Measurements from ENCODE around the gene CCDC107. TPM values are rescaled to one million over a fixed set of nuclear protein-coding genes. Genes with fewer than 3 reads are reported as not detected.

The CCDC107 gene
- total RNA-seq, 1 donor from 2014 or later = 32.5 TPM

DNA sequence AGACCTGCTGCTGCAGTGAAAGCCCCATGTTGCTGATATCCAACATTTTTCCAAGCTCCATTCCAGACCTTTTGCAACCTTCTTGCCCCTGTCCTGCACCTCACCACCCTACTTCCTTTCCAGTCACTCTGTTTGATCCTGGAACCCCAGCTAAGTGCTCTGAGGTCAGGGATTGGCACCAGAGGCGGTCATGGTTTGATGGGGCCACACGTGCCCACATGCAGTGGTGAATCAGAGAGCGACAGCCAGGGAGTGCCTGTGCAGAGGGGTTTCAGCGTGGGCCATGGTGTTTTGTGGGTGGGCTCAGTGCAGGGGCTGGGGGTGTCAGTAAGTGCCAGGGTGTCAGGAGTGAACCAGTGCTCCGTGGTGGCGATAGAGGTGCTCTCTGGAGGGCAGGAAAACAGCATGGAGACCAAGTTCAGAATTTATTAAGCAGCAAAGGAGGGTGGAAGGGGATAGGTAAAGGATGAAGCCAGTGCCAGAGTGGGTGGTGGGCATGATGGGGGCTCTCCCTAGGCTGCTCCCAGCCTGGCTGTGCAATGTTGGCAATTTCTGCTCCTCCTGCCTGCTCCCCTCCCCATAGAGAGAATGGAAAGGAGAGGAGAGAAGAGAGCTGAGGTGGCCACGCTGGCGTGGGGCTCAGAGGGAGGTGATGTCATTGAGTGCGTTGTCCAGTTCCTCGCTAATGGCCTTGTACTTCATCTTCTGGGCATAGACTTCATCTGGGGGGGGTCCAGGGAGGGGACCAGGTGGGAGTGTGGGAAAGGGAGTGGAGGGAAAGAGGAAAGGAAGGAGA lies 24.6 kb downstream of the CCDC107 start:
- Mint-ChIP-seq H3K27ac (ENCODE audit: unreplicated experiment) (peak overlapping the region; percentile 8), H3K27me3 (ENCODE audit: unreplicated experiment) (peaks cover 10% of the 10 kb centered on the region), H3K36me3 (ENCODE audit: unreplicated experiment) (no peaks in the 10 kb centered on the region), H3K4me3 (ENCODE audit: unreplicated experiment) (no peak overlapping the region), H3K9me3 (ENCODE audit: unreplicated experiment) (peaks cover 9% of the 10 kb centered on the region), H3K4me1 (ENCODE audit: low read depth, unreplicated experiment) (peaks cover 19% of the 10 kb centered on the region)
- TF ChIP-seq, protein P1, sequence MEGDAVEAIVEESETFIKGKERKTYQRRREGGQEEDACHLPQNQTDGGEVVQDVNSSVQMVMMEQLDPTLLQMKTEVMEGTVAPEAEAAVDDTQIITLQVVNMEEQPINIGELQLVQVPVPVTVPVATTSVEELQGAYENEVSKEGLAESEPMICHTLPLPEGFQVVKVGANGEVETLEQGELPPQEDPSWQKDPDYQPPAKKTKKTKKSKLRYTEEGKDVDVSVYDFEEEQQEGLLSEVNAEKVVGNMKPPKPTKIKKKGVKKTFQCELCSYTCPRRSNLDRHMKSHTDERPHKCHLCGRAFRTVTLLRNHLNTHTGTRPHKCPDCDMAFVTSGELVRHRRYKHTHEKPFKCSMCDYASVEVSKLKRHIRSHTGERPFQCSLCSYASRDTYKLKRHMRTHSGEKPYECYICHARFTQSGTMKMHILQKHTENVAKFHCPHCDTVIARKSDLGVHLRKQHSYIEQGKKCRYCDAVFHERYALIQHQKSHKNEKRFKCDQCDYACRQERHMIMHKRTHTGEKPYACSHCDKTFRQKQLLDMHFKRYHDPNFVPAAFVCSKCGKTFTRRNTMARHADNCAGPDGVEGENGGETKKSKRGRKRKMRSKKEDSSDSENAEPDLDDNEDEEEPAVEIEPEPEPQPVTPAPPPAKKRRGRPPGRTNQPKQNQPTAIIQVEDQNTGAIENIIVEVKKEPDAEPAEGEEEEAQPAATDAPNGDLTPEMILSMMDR (IDR thresholded peaks at IDR 0.05; ENCODE audit: partially characterized antibody, unreplicated experiment) = no peak
- no peak for DNase-seq

DNA sequence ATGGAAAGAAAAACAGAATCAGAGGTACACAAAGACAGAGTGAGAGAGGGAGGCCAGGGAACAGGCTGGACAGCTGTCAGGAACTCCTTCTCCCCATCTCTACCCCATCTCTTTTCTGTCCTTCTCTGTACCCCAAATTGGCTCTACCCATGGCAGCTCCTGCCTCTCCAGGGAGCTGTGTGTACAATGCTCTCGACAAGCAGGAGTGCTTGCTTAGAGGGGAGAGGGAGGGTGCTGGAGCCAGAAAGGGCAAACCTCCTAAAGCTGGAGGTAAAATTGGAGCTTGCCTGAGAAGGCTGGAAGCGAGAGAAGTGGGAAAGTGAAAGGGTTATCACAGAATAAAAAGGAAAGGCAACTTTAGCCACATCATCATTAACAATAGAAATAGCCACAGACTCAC lies 25.2 kb downstream of the CCDC107 start:
- no peak overlapping the region for H3K4me3 Mint-ChIP-seq (ENCODE audit: unreplicated experiment)
- DNase-seq = no peak
- peaks cover 10% of the 10 kb centered on the region for H3K27me3 Mint-ChIP-seq (ENCODE audit: unreplicated experiment)
- peaks cover 21% of the 10 kb centered on the region for H3K4me1 Mint-ChIP-seq (ENCODE audit: low read depth, unreplicated experiment)
- H3K27ac Mint-ChIP-seq (ENCODE audit: unreplicated experiment) = peak overlapping the region; percentile 8
- H3K36me3 Mint-ChIP-seq (ENCODE audit: unreplicated experiment) = no peaks in the 10 kb centered on the region
- TF ChIP-seq, protein P1 (IDR thresholded peaks at IDR 0.05; ENCODE audit: partially characterized antibody, unreplicated experiment) = no peak
- H3K9me3 Mint-ChIP-seq (ENCODE audit: unreplicated experiment) = peaks cover 9% of the 10 kb centered on the region

DNA sequence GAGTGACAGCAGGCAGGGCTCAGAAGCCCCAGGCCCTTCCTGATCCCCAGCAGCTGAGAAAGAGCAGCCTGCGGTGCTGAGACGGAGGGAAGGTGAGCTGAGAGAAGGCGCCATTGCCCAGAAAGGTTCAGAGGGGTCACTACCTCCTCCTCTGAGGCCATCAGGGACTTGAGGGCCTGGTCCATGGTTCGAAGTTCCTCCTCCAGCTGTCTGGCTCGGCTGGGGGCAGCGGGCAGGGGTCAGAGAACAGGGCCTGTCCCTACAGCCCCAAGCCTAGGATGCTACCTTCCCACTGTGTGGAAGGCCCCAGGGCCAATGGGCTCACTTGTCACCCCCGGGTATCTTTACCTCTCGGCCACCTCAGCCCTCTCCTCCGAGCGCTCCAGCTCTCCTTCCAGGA lies 26.8 kb downstream of the CCDC107 start:
- H3K4me1 Mint-ChIP-seq (ENCODE audit: low read depth, unreplicated experiment) = peaks cover 30% of the 10 kb centered on the region

DNA sequence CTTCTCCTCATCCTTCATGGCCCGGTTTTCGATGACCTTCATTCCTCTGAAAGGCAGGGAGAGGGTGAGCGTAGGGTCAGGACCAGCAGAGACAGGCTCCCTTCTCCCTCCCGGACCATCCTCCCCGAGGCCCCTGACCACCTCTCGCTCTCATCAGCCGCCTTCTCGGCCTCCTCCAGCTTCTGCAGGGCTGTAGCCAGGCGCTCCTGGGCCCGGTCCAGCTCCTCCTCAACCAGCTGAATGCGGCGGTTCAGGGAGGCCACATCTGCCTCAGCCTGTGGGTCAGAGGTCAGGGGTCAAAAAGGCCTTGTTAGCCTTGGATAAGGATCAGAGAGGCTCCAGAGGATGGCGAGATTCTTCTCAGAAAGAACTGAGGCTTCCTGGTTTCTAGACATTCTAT lies 27.4 kb downstream of the CCDC107 start:
- Mint-ChIP-seq H3K27ac (ENCODE audit: unreplicated experiment) (no peak overlapping the region), H3K4me1 (ENCODE audit: low read depth, unreplicated experiment) (peaks cover 30% of the 10 kb centered on the region), H3K27me3 (ENCODE audit: unreplicated experiment) (peaks cover 10% of the 10 kb centered on the region), H3K36me3 (ENCODE audit: unreplicated experiment) (no peaks in the 10 kb centered on the region), H3K9me3 (ENCODE audit: unreplicated experiment) (peaks cover 12% of the 10 kb centered on the region), H3K4me3 (ENCODE audit: unreplicated experiment) (no peak overlapping the region)
- DNase-seq = no peak
- TF ChIP-seq, protein P1 (IDR thresholded peaks at IDR 0.05; ENCODE audit: partially characterized antibody, unreplicated experiment) = no peak

More for the DNA sequence above, 26.8 kb downstream of the CCDC107 start:
- H3K4me3 Mint-ChIP-seq (ENCODE audit: unreplicated experiment) = no peak overlapping the region
- H3K27me3 Mint-ChIP-seq (ENCODE audit: unreplicated experiment) = peaks cover 10% of the 10 kb centered on the region
- no peaks in the 10 kb centered on the region for H3K36me3 Mint-ChIP-seq (ENCODE audit: unreplicated experiment)
- TF ChIP-seq, protein P1 (IDR thresholded peaks at IDR 0.05; ENCODE audit: partially characterized antibody, unreplicated experiment) = no peak
- no peak for DNase-seq
- peaks cover 12% of the 10 kb centered on the region for H3K9me3 Mint-ChIP-seq (ENCODE audit: unreplicated experiment)
- H3K27ac Mint-ChIP-seq (ENCODE audit: unreplicated experiment) = no peak overlapping the region

Data from glutamatergic neuron (in vitro differentiated cells).